ENCODE measurements around the gene IL16.

IL16 gene

GRCh38 chr15:81314378-81314777 lies 117.7 kb downstream of the IL16 start:
- TF ChIP-seq CTCF (IDR thresholded peaks at IDR 0.05; ENCODE audit: borderline replicate concordance, control extremely low read depth, extremely low read depth, insufficient read depth, missing control alignments): no peak
- in situ Hi-C loops (cut with MboI; ENCODE audit: low sequenced_read_pairs, unreplicated experiment): no loop called here
- no peak for DNase-seq (ENCODE audit: low spot score)

- no peak for TF ChIP-seq CTCF (IDR thresholded peaks at IDR 0.05; ENCODE audit: borderline replicate concordance, control extremely low read depth, extremely low read depth, insufficient read depth, missing control alignments)
- in situ Hi-C loops (cut with MboI; ENCODE audit: low sequenced_read_pairs, unreplicated experiment): no loop called here
- no peak for DNase-seq (ENCODE audit: low spot score)
Measured at GRCh38 chr15:81315452-81316175, 118.9 kb downstream of the IL16 start.

- in situ Hi-C loops (cut with MboI; ENCODE audit: low sequenced_read_pairs, unreplicated experiment): no loop called here
- no peak for TF ChIP-seq CTCF (IDR thresholded peaks at IDR 0.05; ENCODE audit: borderline replicate concordance, control extremely low read depth, extremely low read depth, insufficient read depth, missing control alignments)
- DNase-seq (ENCODE audit: low spot score): no peak
Measured at GRCh38 chr15:81316267-81316666, 119.6 kb downstream of the IL16 start.

GRCh38 chr15:81317642-81318017 lies 121.0 kb downstream of the IL16 start:
- no peak for DNase-seq (ENCODE audit: low spot score)
- TF ChIP-seq CTCF (IDR thresholded peaks at IDR 0.05; ENCODE audit: borderline replicate concordance, control extremely low read depth, extremely low read depth, insufficient read depth, missing control alignments): no peak
- in situ Hi-C loops (cut with MboI; ENCODE audit: low sequenced_read_pairs, unreplicated experiment): no loop called here

GRCh38 chr15:81321667-81322066 lies 125.0 kb downstream of the IL16 start:
- in situ Hi-C loops (cut with MboI; ENCODE audit: low sequenced_read_pairs, unreplicated experiment): no loop called here
- DNase-seq (ENCODE audit: low spot score): no peak
- no peak for TF ChIP-seq CTCF (IDR thresholded peaks at IDR 0.05; ENCODE audit: borderline replicate concordance, control extremely low read depth, extremely low read depth, insufficient read depth, missing control alignments)

GRCh38 chr15:81322676-81323253 lies 126.1 kb downstream of the IL16 start:
- no peak for DNase-seq (ENCODE audit: low spot score)
- in situ Hi-C loops (cut with MboI; ENCODE audit: low sequenced_read_pairs, unreplicated experiment): no loop called here
- no peak for TF ChIP-seq CTCF (IDR thresholded peaks at IDR 0.05; ENCODE audit: borderline replicate concordance, control extremely low read depth, extremely low read depth, insufficient read depth, missing control alignments)
